ENCODE measurements around the gene OR51V1.
"Not testable (repeated sequence)": the region's sequence is repeated elsewhere in the genome, so short reads cannot be mapped to it uniquely, and the experiment has no call there.

OR51V1 gene

GRCh38 chr11:5229796-5230195 is 29.3 kb upstream of the OR51V1 start:
- no peak for DNase-seq

GRCh38 chr11:5229356-5229755 is 28.9 kb upstream of the OR51V1 start:
- DNase-seq = no peak

GRCh38 chr11:5228124-5228523 is 27.6 kb upstream of the OR51V1 start:
- no peak for DNase-seq

- DNase-seq = no peak
Measured at GRCh38 chr11:5227681-5228080, 27.2 kb upstream of the OR51V1 start.

GRCh38 chr11:5226732-5227310 is 26.3 kb upstream of the OR51V1 start, which contains the start of gene HBB:
Gene HBB (minus strand): TSS chr11:5227071. CDS start chr11:5227021, 50 bp downstream.
- no peak for DNase-seq

- DNase-seq = no peak
Measured at GRCh38 chr11:5225480-5225871, 25.0 kb upstream of the OR51V1 start.

- no peak for DNase-seq
Measured at GRCh38 chr11:5224538-5225479, 24.3 kb upstream of the OR51V1 start.

GRCh38 chr11:5223686-5224085 is 23.2 kb upstream of the OR51V1 start:
- no peak for DNase-seq

GRCh38 chr11:5223146-5223545 is 22.7 kb upstream of the OR51V1 start:
- DNase-seq = no peak

GRCh38 chr11:5210376-5210885 is 9.9 kb upstream of the OR51V1 start:
- no peak for DNase-seq

GRCh38 chr11:5204787-5205186 is 4.3 kb upstream of the OR51V1 start:
- DNase-seq = peak in 1 of 2 experiments; percentile 2

- DNase-seq = no peak
Measured at GRCh38 chr11:5203366-5203765, 2.9 kb upstream of the OR51V1 start.

- no peak for DNase-seq
Measured at GRCh38 chr11:5198285-5198684, 2.2 kb downstream of the OR51V1 start.

- no peak for DNase-seq
Measured at GRCh38 chr11:5197536-5197935, 2.9 kb downstream of the OR51V1 start.

- no peak for DNase-seq
Measured at GRCh38 chr11:5196731-5197130, 3.8 kb downstream of the OR51V1 start.

GRCh38 chr11:5196067-5196466 is 4.4 kb downstream of the OR51V1 start:
- DNase-seq = no peak

- no peak for DNase-seq
Measured at GRCh38 chr11:5192738-5193137, 7.7 kb downstream of the OR51V1 start.

- no peak for DNase-seq
Measured at GRCh38 chr11:5188201-5188600, 12.3 kb downstream of the OR51V1 start.

- DNase-seq = no peak
Measured at GRCh38 chr11:5178046-5178837, 22.2 kb downstream of the OR51V1 start.

- no peak for DNase-seq
Measured at GRCh38 chr11:5174934-5175333, 25.5 kb downstream of the OR51V1 start.

- DNase-seq = no peak
Measured at GRCh38 chr11:5171856-5172255, 28.6 kb downstream of the OR51V1 start.

GRCh38 chr11:5165898-5166297 is 34.6 kb downstream of the OR51V1 start:
- DNase-seq = not testable (repeated sequence)

- DNase-seq = not testable (repeated sequence)
Measured at GRCh38 chr11:5164807-5165206, 35.7 kb downstream of the OR51V1 start.

All from NCI-H2081 (cell line).